ENCODE results near the gene CABCOCO1.

CABCOCO1 gene

DNA sequence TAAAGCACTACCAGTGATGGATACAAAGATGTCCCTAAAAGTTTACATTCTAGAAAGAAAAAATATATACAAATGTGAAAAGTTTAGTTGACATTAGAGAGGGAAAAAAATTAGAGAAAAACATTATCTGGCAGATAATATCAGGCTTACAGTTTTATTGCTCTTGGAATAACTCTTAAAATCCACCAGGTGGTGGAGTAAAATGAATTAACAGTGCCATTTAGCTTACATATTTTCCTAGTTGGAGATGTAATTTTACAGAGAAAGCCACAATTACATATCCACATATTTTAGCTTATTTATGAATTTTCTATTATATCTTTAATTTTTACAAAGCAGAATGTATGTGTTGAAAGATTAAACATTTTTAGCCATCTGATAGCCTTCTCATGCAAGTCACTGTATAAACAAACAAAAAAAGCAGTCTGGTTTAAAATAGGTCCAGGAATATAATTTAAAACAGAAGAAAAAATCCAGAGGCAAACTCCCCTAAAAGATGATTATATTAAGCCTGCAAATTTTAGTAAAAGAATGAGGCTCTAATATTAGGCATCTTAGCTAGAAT is 6.5 kb downstream of the CABCOCO1 start:
- DNase-seq (ENCODE audit: low read depth), result no peak
- no peak overlapping the region for H3K4me3 ChIP-seq (ENCODE audit: low read length)
- TF ChIP-seq, protein P1, sequence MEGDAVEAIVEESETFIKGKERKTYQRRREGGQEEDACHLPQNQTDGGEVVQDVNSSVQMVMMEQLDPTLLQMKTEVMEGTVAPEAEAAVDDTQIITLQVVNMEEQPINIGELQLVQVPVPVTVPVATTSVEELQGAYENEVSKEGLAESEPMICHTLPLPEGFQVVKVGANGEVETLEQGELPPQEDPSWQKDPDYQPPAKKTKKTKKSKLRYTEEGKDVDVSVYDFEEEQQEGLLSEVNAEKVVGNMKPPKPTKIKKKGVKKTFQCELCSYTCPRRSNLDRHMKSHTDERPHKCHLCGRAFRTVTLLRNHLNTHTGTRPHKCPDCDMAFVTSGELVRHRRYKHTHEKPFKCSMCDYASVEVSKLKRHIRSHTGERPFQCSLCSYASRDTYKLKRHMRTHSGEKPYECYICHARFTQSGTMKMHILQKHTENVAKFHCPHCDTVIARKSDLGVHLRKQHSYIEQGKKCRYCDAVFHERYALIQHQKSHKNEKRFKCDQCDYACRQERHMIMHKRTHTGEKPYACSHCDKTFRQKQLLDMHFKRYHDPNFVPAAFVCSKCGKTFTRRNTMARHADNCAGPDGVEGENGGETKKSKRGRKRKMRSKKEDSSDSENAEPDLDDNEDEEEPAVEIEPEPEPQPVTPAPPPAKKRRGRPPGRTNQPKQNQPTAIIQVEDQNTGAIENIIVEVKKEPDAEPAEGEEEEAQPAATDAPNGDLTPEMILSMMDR (conservative IDR thresholded peaks at IDR 0.05; ENCODE audit: low read depth, low read length), result no peak

DNA sequence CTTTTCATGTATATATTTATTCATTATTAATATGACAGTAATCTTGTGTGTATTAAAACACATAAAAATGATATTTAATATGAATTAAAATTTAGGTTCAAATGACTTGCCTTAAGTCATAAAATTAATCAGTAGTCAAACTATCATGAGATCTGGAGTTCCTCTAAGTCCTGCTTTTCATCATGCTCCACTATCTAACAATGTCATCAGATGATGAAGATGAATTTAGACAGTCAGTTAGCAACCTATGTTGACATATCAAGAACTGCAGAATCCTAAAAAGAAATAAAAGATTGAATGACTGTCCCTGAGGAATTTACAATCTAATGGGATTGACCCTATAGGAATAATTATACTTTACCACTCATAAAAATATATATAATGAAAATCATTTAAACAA is 7.1 kb downstream of the CABCOCO1 start:
- TF ChIP-seq, protein P1 (conservative IDR thresholded peaks at IDR 0.05; ENCODE audit: low read depth, low read length), result no peak
- H3K4me3 ChIP-seq (ENCODE audit: low read length), result no peak overlapping the region
- DNase-seq (ENCODE audit: low read depth), result no peak

DNA sequence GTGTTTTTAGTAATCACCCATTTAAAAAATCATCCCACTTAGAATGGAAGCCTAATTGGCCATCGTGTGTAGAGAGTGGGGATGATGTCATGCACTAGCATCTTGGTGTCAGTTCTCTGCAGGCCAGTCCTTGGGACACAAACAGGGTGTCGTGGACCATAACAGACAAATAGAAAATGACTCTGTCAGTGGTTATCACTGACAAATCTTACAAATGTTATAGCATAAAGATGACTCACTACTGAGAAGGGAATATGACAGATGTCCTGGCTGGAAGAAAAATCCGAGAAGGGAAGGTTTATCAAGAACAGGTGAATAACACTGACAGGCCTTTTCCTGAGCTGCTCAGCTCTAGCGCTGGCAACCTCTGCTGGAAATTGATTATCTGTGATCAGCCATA is 10.6 kb downstream of the CABCOCO1 start:
- TF ChIP-seq, protein P1 (conservative IDR thresholded peaks at IDR 0.05; ENCODE audit: low read depth, low read length), result no peak
- no peak for DNase-seq (ENCODE audit: low read depth)
- H3K4me3 ChIP-seq (ENCODE audit: low read length), result no peak overlapping the region

DNA sequence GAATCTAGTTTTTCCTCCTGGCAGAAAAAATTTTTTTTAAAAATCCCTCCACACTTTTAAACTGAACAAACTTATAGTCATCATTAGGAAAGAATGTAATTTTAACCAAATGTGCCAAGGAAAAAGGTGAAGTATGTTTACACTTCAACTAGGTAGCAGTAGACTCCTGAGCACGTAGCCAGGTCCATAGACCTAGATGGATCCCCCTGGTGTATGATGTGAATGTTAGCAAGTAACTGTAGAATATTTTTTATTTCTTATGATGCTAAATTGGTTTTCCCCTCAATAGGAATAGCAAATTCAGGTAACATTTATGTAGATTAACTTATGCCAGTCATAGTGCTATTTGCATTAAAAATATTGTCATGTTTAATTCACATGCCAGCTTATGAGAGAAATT is 19.6 kb downstream of the CABCOCO1 start:
- H3K4me3 ChIP-seq (ENCODE audit: low read length), result no peak overlapping the region
- no peak for DNase-seq (ENCODE audit: low read depth)
- TF ChIP-seq, protein P1 (conservative IDR thresholded peaks at IDR 0.05; ENCODE audit: low read depth, low read length), result no peak

DNA sequence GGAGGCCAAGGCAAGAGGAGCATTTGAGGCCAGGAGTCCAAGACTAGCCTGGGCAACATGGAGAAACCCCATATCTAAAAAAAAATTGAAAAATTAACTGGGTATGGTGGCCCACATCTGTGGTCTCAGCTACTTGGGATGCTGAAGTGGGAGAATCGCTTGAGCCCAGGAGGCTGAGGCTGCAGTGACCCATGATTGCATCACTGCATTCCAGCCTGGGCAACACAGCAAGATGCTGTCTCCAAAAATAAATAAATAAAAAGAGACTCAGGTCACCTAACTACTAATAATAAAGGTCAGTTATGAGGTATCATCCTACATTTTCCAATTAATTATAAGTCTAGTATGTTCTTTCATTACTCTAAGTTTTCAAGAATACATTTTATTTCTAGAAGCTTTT is 20.6 kb downstream of the CABCOCO1 start:
- TF ChIP-seq, protein P1 (conservative IDR thresholded peaks at IDR 0.05; ENCODE audit: low read depth, low read length), result no peak
- no peak for DNase-seq (ENCODE audit: low read depth)
- no peak overlapping the region for H3K4me3 ChIP-seq (ENCODE audit: low read length)

DNA sequence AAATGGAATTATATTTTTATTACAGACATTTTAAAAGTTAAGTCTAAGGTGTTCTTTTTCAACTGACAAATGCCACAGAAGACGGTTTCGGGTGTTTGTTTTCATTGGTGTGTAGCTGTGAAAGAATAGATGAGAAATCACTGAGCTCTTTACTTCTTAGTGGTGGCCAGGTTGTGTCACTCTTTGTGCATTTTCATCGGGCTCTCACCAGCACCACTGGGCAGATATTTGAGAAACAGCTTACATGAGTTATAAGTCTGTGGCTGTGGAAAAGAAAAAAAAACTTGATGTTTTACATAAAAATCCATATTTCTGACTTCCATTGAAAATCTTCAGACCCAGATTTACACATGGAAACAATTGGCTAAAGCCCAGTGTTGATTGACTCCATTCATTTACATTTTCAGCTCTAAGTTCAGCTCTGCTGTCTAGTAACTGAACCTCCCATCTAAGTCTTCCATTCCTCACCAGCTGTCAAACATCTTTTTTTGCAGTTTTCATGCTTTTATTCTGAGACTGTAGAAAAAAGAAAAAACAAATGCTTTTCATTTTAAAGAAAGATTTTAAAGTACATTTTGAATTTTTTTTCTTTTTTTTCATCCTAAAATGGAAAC is 22.3 kb downstream of the CABCOCO1 start:
- TF ChIP-seq, protein P1 (conservative IDR thresholded peaks at IDR 0.05; ENCODE audit: low read depth, low read length), result no peak

More for the DNA sequence above, 22.3 kb downstream of the CABCOCO1 start:
- no peak overlapping the region for H3K4me3 ChIP-seq (ENCODE audit: low read length)
- no peak for DNase-seq (ENCODE audit: low read depth)

Measured in retinal pigment epithelial cell (primary cell).